ENCODE results near the gene ACP1.

ACP1 gene

GRCh38 chr2:268323-268722 is 3.6 kb downstream of the ACP1 start:
- no peak for TF ChIP-seq CTCF (IDR thresholded peaks at IDR 0.05)
- intact Hi-C loops (cut with DNase I; ENCODE audit: low total_unique reads), result no loop called here
- Histone ChIP-seq H3K36me3 (peaks cover 0 to 19% (median 9%) of the 10 kb centered on the region in 3 donors), H3K4me3 (no peak overlapping the region), H3K4me1 (peaks cover 0 to 25% (median 11%) of the 10 kb centered on the region in 4 donors), H3K27me3 (no peaks in the 10 kb centered on the region), H3K9me3 (no peaks in the 10 kb centered on the region), H3K27ac (no peak overlapping the region)
- no peak for DNase-seq

GRCh38 chr2:269356-270030 is 4.7 kb downstream of the ACP1 start:
- no peak for DNase-seq
- peaks cover 0 to 24% (median 11%) of the 10 kb centered on the region in 3 donors for H3K36me3 ChIP-seq
- no peaks in the 10 kb centered on the region for H3K27me3 ChIP-seq
- no peak overlapping the region for H3K4me3 ChIP-seq
- intact Hi-C loops (cut with DNase I; ENCODE audit: low total_unique reads), result no loop called here
- no peaks in the 10 kb centered on the region for H3K9me3 ChIP-seq
- peaks cover 0 to 18% (median 8%) of the 10 kb centered on the region in 4 donors for H3K4me1 ChIP-seq
- TF ChIP-seq CTCF (IDR thresholded peaks at IDR 0.05), result no peak
- H3K27ac ChIP-seq, result no peak overlapping the region

DNA sequence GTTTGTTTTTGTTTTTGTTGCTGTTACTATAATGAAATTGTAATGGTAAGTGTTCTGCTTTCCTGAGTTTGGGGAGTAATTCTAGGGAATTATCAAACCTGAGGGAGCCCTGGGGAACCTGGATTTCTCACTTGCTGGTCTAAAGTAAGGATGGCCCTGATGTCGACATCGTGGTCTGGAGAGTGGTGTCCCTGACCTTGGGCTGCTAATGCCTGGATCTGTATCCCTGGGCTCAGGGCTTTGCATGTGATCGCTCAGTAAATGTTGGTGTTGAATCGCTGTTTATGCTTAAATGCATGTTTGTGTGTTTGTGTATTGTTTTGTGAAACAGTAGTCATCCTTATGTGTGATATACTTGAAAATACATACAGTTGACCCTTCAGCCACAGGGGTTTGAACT is 6.1 kb downstream of the ACP1 start:
- intact Hi-C loops (cut with DNase I; ENCODE audit: low total_unique reads), result no loop called here
- H3K9me3 ChIP-seq, result no peaks in the 10 kb centered on the region
- DNase-seq, result no peak
- peaks cover 0 to 12% (median 5%) of the 10 kb centered on the region in 4 donors for H3K4me1 ChIP-seq
- no peak for TF ChIP-seq CTCF (IDR thresholded peaks at IDR 0.05)
- H3K27me3 ChIP-seq, result no peaks in the 10 kb centered on the region
- H3K4me3 ChIP-seq, result no peak overlapping the region
- H3K27ac ChIP-seq, result no peak overlapping the region
- H3K36me3 ChIP-seq, result peaks cover 1 to 31% (median 12%) of the 10 kb centered on the region in 3 donors

GRCh38 chr2:271917-272316 is 7.2 kb downstream of the ACP1 start:
- peaks cover 10 to 32% (median 23%) of the 10 kb centered on the region in 3 donors for H3K36me3 ChIP-seq
- no peak for TF ChIP-seq CTCF (IDR thresholded peaks at IDR 0.05)

DNA sequence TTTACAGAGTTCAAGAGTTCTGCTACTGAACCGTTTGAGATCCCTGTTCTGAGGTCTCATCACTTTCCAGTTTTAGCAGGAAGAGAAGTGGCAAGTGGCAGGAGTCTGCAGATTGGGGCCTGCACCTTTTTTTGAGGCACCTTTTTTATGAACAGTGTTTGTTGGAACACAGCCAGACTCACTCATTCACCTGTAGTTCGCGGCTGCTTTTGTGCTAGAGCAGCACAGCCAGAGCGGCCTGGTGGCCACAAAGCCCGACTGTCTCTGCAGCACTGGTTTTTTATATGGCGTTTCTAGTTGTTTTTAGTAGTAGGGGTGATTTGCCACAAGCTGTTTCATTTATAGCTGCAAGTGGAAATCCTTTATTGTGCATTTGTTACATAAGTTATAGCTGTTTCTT is 8.6 kb downstream of the ACP1 start:
- Histone ChIP-seq H3K27ac (no peak overlapping the region), H3K4me1 (peaks cover 0 to 5% (median 0%) of the 10 kb centered on the region in 4 donors), H3K27me3 (no peaks in the 10 kb centered on the region), H3K9me3 (no peaks in the 10 kb centered on the region), H3K4me3 (no peak overlapping the region), H3K36me3 (peaks cover 23 to 46% (median 37%) of the 10 kb centered on the region in 3 donors)
- no peak for DNase-seq
- no peak for TF ChIP-seq CTCF (IDR thresholded peaks at IDR 0.05)
- intact Hi-C loops (cut with DNase I; ENCODE audit: low total_unique reads), result no loop called here

More at GRCh38 chr2:271917-272316, 7.2 kb downstream of the ACP1 start:
- Histone ChIP-seq H3K27me3 (no peaks in the 10 kb centered on the region), H3K4me3 (no peak overlapping the region), H3K27ac (no peak overlapping the region), H3K9me3 (no peaks in the 10 kb centered on the region), H3K4me1 (peaks cover 0 to 5% (median 0%) of the 10 kb centered on the region in 4 donors)
- intact Hi-C loops (cut with DNase I; ENCODE audit: low total_unique reads), result no loop called here
- DNase-seq, result no peak
